H1 (cell line): ENCODE data around the gene THEMIS. TPM values are rescaled to one million over a fixed set of nuclear protein-coding genes. Genes with fewer than 3 reads are reported as not detected.

Experiments
- CTCF ChIA-PET: fragments of 300-600 bp; sonication (Branson Sonifier 250); formaldehyde crosslinking; loops from one replicate; lab custom pipeline; 2021; ENCODE audit not compliant: partially characterized antibody; lab: Charles Lee
- POLR2A ChIA-PET: fragments of 300-600 bp; sonication (Branson Sonifier 250); formaldehyde crosslinking; loops from one replicate; lab custom pipeline; 2021; ENCODE audit warnings: inconsistent platforms; ENCODE audit not compliant: partially characterized antibody; lab: Charles Lee
- DNase-seq, 2 experiments: peaks; one replicate each; pipeline versions ENCODE4 v3.0.0 to v3.0.0-alpha.2; 2010 to 2022; ENCODE audit warnings: low spot score in 2 of 2, low read depth in 1 of 2, mixed read lengths in 1 of 2
- FAIRE-seq: peaks from 2 replicates; lab custom pipeline; 2011; peaks lifted over from hg19 to GRCh38; lab: Jason Lieb, UNC
- H2AFZ ChIP-seq: 2 replicates; pipeline ENCODE4 v1.8.1; 2012; ENCODE audit warnings: low read length, inconsistent platforms
- H2AK5ac ChIP-seq: 2 replicates; pipeline ENCODE4 v1.6.1; 2013; ENCODE audit warnings: low read depth, low read length
- H2BK120ac ChIP-seq: replicated peaks from 2 replicates; pipeline ENCODE3; 2013; ENCODE audit warnings: low read depth, low read length, inconsistent platforms
- H2BK12ac ChIP-seq: 2 replicates; pipeline ENCODE4 v1.6.1; 2013; ENCODE audit warnings: low read depth, low read length
- H2BK15ac ChIP-seq: 2 replicates; pipeline ENCODE4 v1.6.1; 2013; ENCODE audit warnings: low read length
- H2BK20ac ChIP-seq: 2 replicates; pipeline ENCODE4 v1.6.1; 2013; ENCODE audit warnings: low read length
- H2BK5ac ChIP-seq: 2 replicates; pipeline ENCODE4 v1.6.1; 2013; ENCODE audit warnings: low read depth, low read length
- H3K14ac ChIP-seq: 2 replicates; pipeline ENCODE4 v1.6.1; 2013; ENCODE audit warnings: inconsistent platforms; ENCODE audit not compliant: insufficient read length
- H3K18ac ChIP-seq: 2 replicates; pipeline ENCODE4 v1.6.1; 2013; ENCODE audit warnings: low read length; ENCODE audit errors: extremely low read depth
- H3K23ac ChIP-seq: 2 replicates; pipeline ENCODE4 v1.6.1; 2013; ENCODE audit warnings: inconsistent platforms; ENCODE audit not compliant: insufficient read length
- H3K23me2 ChIP-seq: 2 replicates; pipeline ENCODE4 v1.6.1; 2013; ENCODE audit warnings: low read depth, low read length
- H3K27ac ChIP-seq: 2 replicates; pipeline ENCODE4 v1.6.1; 2011; ENCODE audit warnings: low read depth, low read length, inconsistent platforms
- H3K27me3 ChIP-seq, 4 experiments: replicated peaks in 1 of 4; 1 replicate in 1 of 4; 2 replicates in 3 of 4; pipeline versions ENCODE4 v1.6.1 to v1.8.1; 2011 to 2013; ENCODE audit warnings: low read length in 3 of 4, mild to moderate bottlenecking in 3 of 4, inconsistent platforms in 2 of 4, mixed read lengths in 2 of 4, moderate library complexity in 1 of 4; ENCODE audit not compliant: control insufficient read depth in 3 of 4, insufficient read depth in 3 of 4; ENCODE audit errors: extremely low read depth in 1 of 4
- H3K36me3 ChIP-seq, 4 experiments: 2 replicates each; pipeline versions ENCODE4 v1.6.1 to v1.8.1; 2011 to 2013; ENCODE audit warnings: mild to moderate bottlenecking in 4 of 4, low read length in 3 of 4, moderate library complexity in 2 of 4, control low read depth in 1 of 4, inconsistent platforms in 1 of 4; ENCODE audit not compliant: insufficient read depth in 4 of 4, control insufficient read depth in 2 of 4
- H3K4ac ChIP-seq: replicated peaks from 2 replicates; pipeline ENCODE3; 2013; ENCODE audit warnings: low read length, low read depth, mixed read lengths, inconsistent platforms; ENCODE audit not compliant: insufficient read length
- H3K4me1 ChIP-seq, 4 experiments: replicated peaks in 1 of 4; 1 replicate in 1 of 4; 2 replicates in 3 of 4; pipeline versions ENCODE4 v1.6.1 to v1.8.1; 2011 to 2013; ENCODE audit warnings: low read length in 3 of 4, inconsistent platforms in 2 of 4, mixed read lengths in 1 of 4; ENCODE audit not compliant: insufficient read depth in 4 of 4, control insufficient read depth in 3 of 4
- H3K4me2 ChIP-seq, 2 experiments: 2 replicates each; pipeline versions ENCODE4 v1.6.1 to v1.8.1; 2011 to 2013; ENCODE audit warnings: low read depth in 2 of 2, low read length in 2 of 2, control low read depth in 1 of 2, inconsistent platforms in 1 of 2, mild to moderate bottlenecking in 1 of 2; ENCODE audit not compliant: insufficient read depth in 1 of 2
- H3K4me3 ChIP-seq, 4 experiments: fragments of 200-600, 300-600 bp in 1 of 4; sonication (generic), shearing (Covaris generic), sonication (Bioruptor Twin) in 1 of 4; 2 replicates each; pipeline versions ENCODE4 v1.5.1 to v1.8.1; 2011 to 2016; ENCODE audit warnings: low read length in 4 of 4, low read depth in 3 of 4, control low read depth in 2 of 4, inconsistent platforms in 2 of 4, mild to moderate bottlenecking in 2 of 4, mixed read lengths in 1 of 4, moderate library complexity in 1 of 4; ENCODE audit not compliant: insufficient read depth in 2 of 4; ENCODE audit errors: extremely low read depth in 1 of 4
- H3K56ac ChIP-seq: replicated peaks from 2 replicates; pipeline ENCODE3; 2013; ENCODE audit warnings: low read depth, mild to moderate bottlenecking, mixed read lengths, low read length, inconsistent platforms; ENCODE audit not compliant: insufficient read length
- H3K79me1 ChIP-seq: 2 replicates; pipeline ENCODE4 v1.6.1; 2013; ENCODE audit warnings: low read depth, low read length, control low read depth
- H3K79me2 ChIP-seq, 2 experiments: 2 replicates each; pipeline versions ENCODE4 v1.6.1 to v1.8.1; 2012 to 2013; ENCODE audit warnings: low read length in 2 of 2, mild to moderate bottlenecking in 2 of 2, inconsistent platforms in 1 of 2; ENCODE audit not compliant: insufficient read depth in 2 of 2, control insufficient read depth in 1 of 2
- H3K9ac ChIP-seq, 4 experiments: replicated peaks in 1 of 4; 1 replicate in 1 of 4; 2 replicates in 3 of 4; pipeline versions ENCODE4 v1.6.1 to v1.8.1; 2011 to 2013; ENCODE audit warnings: low read depth in 3 of 4, low read length in 3 of 4, control low read depth in 2 of 4, mild to moderate bottlenecking in 2 of 4, moderate library complexity in 2 of 4, inconsistent platforms in 1 of 4; ENCODE audit errors: extremely low read depth in 1 of 4
- H3K9me3 ChIP-seq, 2 experiments: 2 replicates each; pipeline versions ENCODE4 v1.6.1 to v1.8.1; 2012 to 2013; ENCODE audit warnings: mild to moderate bottlenecking in 2 of 2, moderate library complexity in 2 of 2, control low read depth in 1 of 2, inconsistent platforms in 1 of 2, low read depth in 1 of 2, low read length in 1 of 2, mixed read lengths in 1 of 2; ENCODE audit not compliant: insufficient read depth in 2 of 2
- H4K20me1 ChIP-seq, 2 experiments: replicated peaks in 1 of 2; 2 replicates each; pipeline versions ENCODE3 to v1.8.1; 2011 to 2013; ENCODE audit warnings: inconsistent platforms in 2 of 2, low read length in 2 of 2, mild to moderate bottlenecking in 1 of 2; ENCODE audit not compliant: insufficient read depth in 2 of 2, control insufficient read depth in 1 of 2
- H4K5ac ChIP-seq: 2 replicates; pipeline ENCODE4 v1.6.1; 2013; ENCODE audit warnings: low read length, low read depth, mixed read lengths, inconsistent platforms; ENCODE audit not compliant: insufficient read length
- H4K8ac ChIP-seq: 2 replicates; pipeline ENCODE4 v1.8.0; 2013; ENCODE audit warnings: mild to moderate bottlenecking, moderate library complexity, low read length, inconsistent platforms; ENCODE audit not compliant: insufficient read depth; ENCODE audit errors: extremely low read depth
- H4K91ac ChIP-seq: replicated peaks from 2 replicates; pipeline ENCODE3; 2013; ENCODE audit warnings: low read length, mixed read lengths, inconsistent platforms; ENCODE audit not compliant: insufficient read length
- BRCA1 ChIP-seq: IDR thresholded peaks from 2 replicates; pipeline ENCODE4 v1.6.1; 2012; ENCODE audit warnings: low read depth, low read length, improper control_type of control experiment
- CHD1 ChIP-seq: IDR thresholded peaks from 2 replicates; pipeline ENCODE4 v1.6.1; 2012; ENCODE audit warnings: low read depth, low read length, improper control_type of control experiment
- CREB1 ChIP-seq: IDR thresholded peaks from 2 replicates; pipeline ENCODE4 v1.6.1; 2012; ENCODE audit warnings: inconsistent platforms
- EZH2 ChIP-seq: fragments of 200-600 bp; sonication (generic); IDR thresholded peaks from 2 replicates; pipeline ENCODE4 v1.7.1; 2012; ENCODE audit warnings: low read depth, mild to moderate bottlenecking, moderate library complexity, low read length, inconsistent platforms; ENCODE audit not compliant: severe bottlenecking
- HDAC6 ChIP-seq: IDR thresholded peaks from one replicate; pipeline ENCODE4 v1.7.1; 2012; ENCODE audit warnings: low read depth, mild to moderate bottlenecking, inconsistent platforms, low read length, moderate library complexity
- KDM4A ChIP-seq: IDR thresholded peaks from one replicate; pipeline ENCODE4 v1.7.1; 2012; ENCODE audit warnings: low read depth, mild to moderate bottlenecking, moderate library complexity, low read length, inconsistent platforms; ENCODE audit not compliant: severe bottlenecking
- RAD21 ChIP-seq, 2 experiments: IDR thresholded peaks in 1 of 2; conservative IDR thresholded peaks in 1 of 2; 2 replicates each; pipeline ENCODE4 v1.6.1; 2011; ENCODE audit warnings: low read depth in 2 of 2, low read length in 2 of 2, improper control_type of control experiment in 1 of 2, inconsistent platforms in 1 of 2, mild to moderate bottlenecking in 1 of 2, moderate library complexity in 1 of 2
- RXRA ChIP-seq: IDR thresholded peaks from 2 replicates; pipeline ENCODE4 v1.6.1; 2011; ENCODE audit warnings: low read depth, mild to moderate bottlenecking, low read length, moderate library complexity; ENCODE audit not compliant: insufficient read depth
- TBP ChIP-seq: IDR thresholded peaks from 2 replicates; pipeline ENCODE4 v1.6.1; 2011; ENCODE audit warnings: low read depth, low read length, improper control_type of control experiment
- TEAD4 ChIP-seq: IDR thresholded peaks from 2 replicates; pipeline ENCODE4 v1.6.1; 2012; ENCODE audit warnings: low read depth, low read length, inconsistent platforms, mixed read lengths
- WGBS, 2 experiments: shearing (Covaris generic) in 1 of 2; methylation state at CpG; one replicate each; pipeline versions ENCODE4 v1.1.6 to v1.1.7; 2013 to 2015; ENCODE audit warnings: low lambda C conversion rate in 2 of 2, mixed read lengths in 2 of 2, inconsistent platforms in 1 of 2, low coverage in 1 of 2, missing lambda C conversion rate in 1 of 2; ENCODE audit not compliant: insufficient replicate concordance in 2 of 2, insufficient coverage in 1 of 2, insufficient read length in 1 of 2; ENCODE audit errors: extremely low coverage in 1 of 2, missing lambda C conversion rate in 1 of 2; 5-methylcytosine and 5-hydroxymethylcytosine counted together
- polyA plus RNA-seq, 7 experiments: library from polyadenylated mRNA; depleted of rRNA in 3 of 7; stranded (reverse) in 5 of 7; unstranded in 2 of 7; fragments of >200 nt in 5 of 7; fragments of 200-250 nt in 2 of 7; gene quantifications; 1 replicate in 5 of 7; 2 replicates in 1 of 7; 4 replicates in 1 of 7; pipeline versions ENCODE4 v1.2.1 to v1.2.3, GENCODE V29; 2011 to 2013; ENCODE audit warnings: missing spikeins in 2 of 7, mixed read lengths in 2 of 7
- total RNA-seq: library from RNA; stranded (reverse); fragmentation: NEBNext Ultra II Directional; extraction: Animal tissue kit (Norgen Biotek cat#: 25700); gene quantifications from 2 replicates; pipeline ENCODE4 v1.2.1, GENCODE V29; 2021
- TF ChIP-seq, protein P1 (sequence below): IDR thresholded peaks from 2 replicates; pipeline ENCODE4 v1.6.1; 2012; ENCODE audit warnings: low read length, inconsistent platforms

Gene THEMIS
- total and polyA plus RNA-seq, 2 of the 8 experiments (the other 6 are each of a cell fraction or from before 2014, with no cell fraction given) = not detected

DNA sequence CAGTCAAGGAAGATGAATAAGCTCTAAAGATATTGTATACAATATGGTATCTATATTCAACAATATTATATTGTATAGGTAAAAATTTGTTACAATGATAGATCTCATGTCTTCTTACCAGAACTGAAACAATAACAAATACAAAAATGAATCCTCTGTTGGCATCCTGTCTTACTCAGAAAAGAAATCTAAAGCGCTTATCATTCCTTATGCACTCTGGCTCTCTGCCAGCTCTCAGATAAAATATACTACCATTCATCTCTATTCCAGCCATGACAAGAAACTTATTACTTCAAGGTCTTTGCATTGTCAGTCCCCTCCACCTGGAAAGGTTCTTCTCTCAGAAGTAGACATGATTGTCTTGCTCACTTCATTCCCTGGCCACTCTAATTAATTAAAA is 138.6 kb downstream of the THEMIS start:
- H3K79me1 ChIP-seq = no peaks in the 10 kb centered on the region

More for the DNA sequence above, 138.6 kb downstream of the THEMIS start:
- H2BK15ac ChIP-seq = no peak overlapping the region
- no peak overlapping the region for H3K14ac ChIP-seq
- no peak overlapping the region for H2BK120ac ChIP-seq
- H4K5ac ChIP-seq = no peak overlapping the region
- no peaks in the 10 kb centered on the region for H3K23me2 ChIP-seq
- H3K56ac ChIP-seq = no peak overlapping the region
- no peaks in the 10 kb centered on the region for H3K27me3 ChIP-seq
- no peak for FAIRE-seq
- no peak overlapping the region for H2BK12ac ChIP-seq
- no peak overlapping the region for H3K18ac ChIP-seq
- no peak overlapping the region for H4K8ac ChIP-seq
- H3K4me2 ChIP-seq = no peak overlapping the region
- no peak overlapping the region for H3K4me3 ChIP-seq
- WGBS, 2 experiments = 88% methylated on average over 1 of the region's 1 CpG; no CpG with 5 or more reads in 1 of the 2 experiments
- H3K36me3 ChIP-seq = no peaks in the 10 kb centered on the region
- ChIA-PET POLR2A (no interaction called here), CTCF (no interaction called here)
- no peak overlapping the region for H2BK5ac ChIP-seq
- no peak for DNase-seq
- no peaks in the 10 kb centered on the region for H4K20me1 ChIP-seq
- H3K27ac ChIP-seq = no peak overlapping the region
- H3K4me1 ChIP-seq = no peaks in the 10 kb centered on the region
- H3K79me2 ChIP-seq = no peaks in the 10 kb centered on the region
- H3K9ac ChIP-seq = no peak overlapping the region
- H2AK5ac ChIP-seq = no peak overlapping the region
- H3K23ac ChIP-seq = no peak overlapping the region
- H3K4ac ChIP-seq = no peak overlapping the region
- TF ChIP-seq CREB1 (no peak), CHD1 (no peak), BRCA1 (no peak), KDM4A (no peak), TBP (no peak), EZH2 (no peak), HDAC6 (no peak), RXRA (no peak), RAD21 (IDR thresholded peaks at IDR 0.05 in 1 of 2, conservative IDR thresholded peaks at IDR 0.05 in 1 of 2; ENCODE audit: low read depth in 2 of 2, low read length in 2 of 2) (no peak), TEAD4 (no peak)
- TF ChIP-seq, protein P1, sequence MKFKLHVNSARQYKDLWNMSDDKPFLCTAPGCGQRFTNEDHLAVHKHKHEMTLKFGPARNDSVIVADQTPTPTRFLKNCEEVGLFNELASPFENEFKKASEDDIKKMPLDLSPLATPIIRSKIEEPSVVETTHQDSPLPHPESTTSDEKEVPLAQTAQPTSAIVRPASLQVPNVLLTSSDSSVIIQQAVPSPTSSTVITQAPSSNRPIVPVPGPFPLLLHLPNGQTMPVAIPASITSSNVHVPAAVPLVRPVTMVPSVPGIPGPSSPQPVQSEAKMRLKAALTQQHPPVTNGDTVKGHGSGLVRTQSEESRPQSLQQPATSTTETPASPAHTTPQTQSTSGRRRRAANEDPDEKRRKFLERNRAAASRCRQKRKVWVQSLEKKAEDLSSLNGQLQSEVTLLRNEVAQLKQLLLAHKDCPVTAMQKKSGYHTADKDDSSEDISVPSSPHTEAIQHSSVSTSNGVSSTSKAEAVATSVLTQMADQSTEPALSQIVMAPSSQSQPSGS = no peak
- H4K91ac ChIP-seq = no peak overlapping the region
- no peaks in the 10 kb centered on the region for H3K9me3 ChIP-seq
- H2BK20ac ChIP-seq = no peak overlapping the region
- H2AFZ ChIP-seq = no peak overlapping the region
